IgD-negative memory B cell (primary cell): ENCODE data around the gene EDC4. TPM values are rescaled to one million over a fixed set of nuclear protein-coding genes. Genes with fewer than 3 reads are reported as not detected.

Source experiments
- H3K27ac Mint-ChIP-seq, 3 donors: one replicate each; pipeline ENCODE4 v1.8.0; 2020 to 2022; ENCODE audit warnings: mild to moderate bottlenecking in 3 of 3, mixed read lengths in 3 of 3, moderate library complexity in 1 of 3
- H3K27me3 Mint-ChIP-seq: one replicate; pipeline ENCODE4 v1.8.0; 2021; ENCODE audit warnings: mixed read lengths
- H3K36me3 Mint-ChIP-seq: one replicate; pipeline ENCODE4 v1.8.0; 2020; ENCODE audit warnings: mild to moderate bottlenecking, mixed read lengths
- H3K4me1 Mint-ChIP-seq, 3 donors: one replicate each; pipeline ENCODE4 v1.8.0; 2020 to 2022; ENCODE audit warnings: mixed read lengths in 3 of 3, mild to moderate bottlenecking in 1 of 3
- H3K4me3 Mint-ChIP-seq, 4 donors: one replicate each; pipeline ENCODE4 v1.8.0; 2020 to 2022; ENCODE audit warnings: mild to moderate bottlenecking in 4 of 4, mixed read lengths in 4 of 4, moderate library complexity in 3 of 4
- H3K9me3 Mint-ChIP-seq, 3 donors: one replicate each; pipeline ENCODE4 v1.8.0; 2020 to 2021; ENCODE audit warnings: mixed read lengths in 3 of 3, mild to moderate bottlenecking in 1 of 3
- polyA plus RNA-seq: library from polyadenylated mRNA; unstranded; fragments of 300-500 nt; fragmentation: Illumina TruSeq; gene quantifications from one replicate; pipeline ENCODE4 v1.2.3, GENCODE V29; 2021

The EDC4 gene
- polyA plus RNA-seq, 1 donor from 2014 or later: 18.6 TPM

- no peaks in the 10 kb centered on the region for H3K27me3 Mint-ChIP-seq
- no peak overlapping the region for H3K27ac Mint-ChIP-seq
- H3K9me3 Mint-ChIP-seq: no peaks in the 10 kb centered on the region
- peaks cover 2 to 3% (median 2%) of the 10 kb centered on the region in 3 donors for H3K4me1 Mint-ChIP-seq
- H3K36me3 Mint-ChIP-seq: peaks cover 2% of the 10 kb centered on the region
- H3K4me3 Mint-ChIP-seq: no peak overlapping the region
These were observed 46.9 kb downstream of the EDC4 start for GRCh38 chr16:67919622-67920221.

GRCh38 chr16:67922221-67922620 is 49.4 kb downstream of the EDC4 start:
- Mint-ChIP-seq H3K4me1 (peaks cover 5 to 14% (median 12%) of the 10 kb centered on the region in 3 donors), H3K27me3 (no peaks in the 10 kb centered on the region), H3K36me3 (peaks cover 2% of the 10 kb centered on the region), H3K27ac (peak overlapping the region in 1 of 3 donors; percentile 10), H3K4me3 (peak overlapping the region in 1 of 4 donors; percentile 27), H3K9me3 (no peaks in the 10 kb centered on the region)

GRCh38 chr16:67922740-67923139 is 49.9 kb downstream of the EDC4 start:
- H3K4me1 Mint-ChIP-seq: peaks cover 5 to 13% (median 12%) of the 10 kb centered on the region in 3 donors
- peaks cover 2% of the 10 kb centered on the region for H3K36me3 Mint-ChIP-seq
- H3K4me3 Mint-ChIP-seq: no peak overlapping the region
- H3K9me3 Mint-ChIP-seq: no peaks in the 10 kb centered on the region
- H3K27ac Mint-ChIP-seq: no peak overlapping the region
- H3K27me3 Mint-ChIP-seq: no peaks in the 10 kb centered on the region

- Mint-ChIP-seq H3K4me1 (peaks cover 5 to 14% (median 13%) of the 10 kb centered on the region in 3 donors), H3K27ac (no peak overlapping the region), H3K27me3 (no peaks in the 10 kb centered on the region), H3K9me3 (no peaks in the 10 kb centered on the region), H3K36me3 (peaks cover 2% of the 10 kb centered on the region), H3K4me3 (no peak overlapping the region)
These were observed 50.7 kb downstream of the EDC4 start for GRCh38 chr16:67923414-67924116.

GRCh38 chr16:67924140-67924906 is 51.5 kb downstream of the EDC4 start:
- Mint-ChIP-seq H3K9me3 (no peaks in the 10 kb centered on the region), H3K36me3 (peaks cover 2% of the 10 kb centered on the region), H3K4me3 (no peak overlapping the region), H3K4me1 (peaks cover 5 to 15% (median 14%) of the 10 kb centered on the region in 3 donors), H3K27ac (no peak overlapping the region), H3K27me3 (no peaks in the 10 kb centered on the region)

GRCh38 chr16:67926181-67926750 is 53.4 kb downstream of the EDC4 start:
- peaks cover 5 to 15% (median 14%) of the 10 kb centered on the region in 3 donors for H3K4me1 Mint-ChIP-seq

GRCh38 chr16:67927131-67927941 is 54.5 kb downstream of the EDC4 start:
- no peak overlapping the region for H3K4me3 Mint-ChIP-seq
- peaks cover 1% of the 10 kb centered on the region for H3K36me3 Mint-ChIP-seq
- H3K9me3 Mint-ChIP-seq: no peaks in the 10 kb centered on the region
- H3K4me1 Mint-ChIP-seq: peaks cover 5 to 15% (median 14%) of the 10 kb centered on the region in 3 donors
- H3K27ac Mint-ChIP-seq: no peak overlapping the region
- no peaks in the 10 kb centered on the region for H3K27me3 Mint-ChIP-seq

More at GRCh38 chr16:67926181-67926750, 53.4 kb downstream of the EDC4 start:
- Mint-ChIP-seq H3K9me3 (no peaks in the 10 kb centered on the region), H3K27ac (peak overlapping the region in 2 of 3 donors; percentile 17 to 43), H3K27me3 (no peaks in the 10 kb centered on the region), H3K4me3 (peak overlapping the region in 2 of 4 donors; percentile 52 to 65), H3K36me3 (peaks cover 1% of the 10 kb centered on the region)

- no peak overlapping the region for H3K4me3 Mint-ChIP-seq
- peaks cover 1% of the 10 kb centered on the region for H3K36me3 Mint-ChIP-seq
- no peaks in the 10 kb centered on the region for H3K27me3 Mint-ChIP-seq
- peaks cover 5 to 15% (median 14%) of the 10 kb centered on the region in 3 donors for H3K4me1 Mint-ChIP-seq
- H3K27ac Mint-ChIP-seq: peak overlapping the region in 2 of 3 donors; percentile 36 to 62
- H3K9me3 Mint-ChIP-seq: no peaks in the 10 kb centered on the region
These were observed 55.3 kb downstream of the EDC4 start for GRCh38 chr16:67928147-67928546.

- Mint-ChIP-seq H3K9me3 (no peaks in the 10 kb centered on the region), H3K4me3 (no peak overlapping the region), H3K36me3 (peaks cover 2% of the 10 kb centered on the region), H3K27me3 (no peaks in the 10 kb centered on the region), H3K27ac (peak overlapping the region in 2 of 3 donors; percentile 36 to 62), H3K4me1 (peaks cover 5 to 16% (median 15%) of the 10 kb centered on the region in 3 donors)
These were observed 55.9 kb downstream of the EDC4 start for GRCh38 chr16:67928561-67929364.

GRCh38 chr16:67930191-67930590 is 57.3 kb downstream of the EDC4 start:
- H3K4me3 Mint-ChIP-seq: no peak overlapping the region
- H3K27me3 Mint-ChIP-seq: no peaks in the 10 kb centered on the region
- peaks cover 5 to 22% (median 21%) of the 10 kb centered on the region in 3 donors for H3K4me1 Mint-ChIP-seq
- H3K27ac Mint-ChIP-seq: peak overlapping the region in 1 of 3 donors; percentile 60
- H3K36me3 Mint-ChIP-seq: peaks cover 6% of the 10 kb centered on the region
- no peaks in the 10 kb centered on the region for H3K9me3 Mint-ChIP-seq

GRCh38 chr16:67930678-67931211 is 57.9 kb downstream of the EDC4 start:
- H3K9me3 Mint-ChIP-seq: no peaks in the 10 kb centered on the region
- H3K4me3 Mint-ChIP-seq: no peak overlapping the region
- H3K4me1 Mint-ChIP-seq: peaks cover 10 to 23% (median 20%) of the 10 kb centered on the region in 3 donors
- peaks cover 6% of the 10 kb centered on the region for H3K36me3 Mint-ChIP-seq
- no peaks in the 10 kb centered on the region for H3K27me3 Mint-ChIP-seq
- no peak overlapping the region for H3K27ac Mint-ChIP-seq
